Natural killer cell (primary cell): ENCODE data around the gene ELOB. TPM values are rescaled to one million over a fixed set of nuclear protein-coding genes. Genes with fewer than 3 reads are reported as not detected.

Source experiments
- ATAC-seq, 3 donors: fragments of 150-1000 bp in 2 of 3; fragments of 200-7000 bp in 1 of 3; cut with Tn5 transposase; 1 replicate in 1 of 3; 2 replicates in 2 of 3; pipeline ENCODE4 v1.10.0; 2021; ENCODE audit warnings: mild to moderate bottlenecking in 2 of 3, moderate library complexity in 2 of 3
- DNase-seq, 2 donors: peaks; one replicate each; pipeline versions ENCODE4 v3.0.0 to v3.0.0-alpha.2; 2013 to 2021; ENCODE audit warnings: mixed read lengths in 1 of 2
- H3K27ac ChIP-seq: one replicate; pipeline ENCODE4 v1.5.1; 2013; ENCODE audit warnings: mild to moderate bottlenecking, low read length
- H3K27me3 ChIP-seq: one replicate; pipeline ENCODE4 v1.6.1; 2013; ENCODE audit warnings: low read length; ENCODE audit not compliant: control insufficient read depth, insufficient read depth
- H3K36me3 ChIP-seq: one replicate; pipeline ENCODE4 v1.6.1; 2013; ENCODE audit warnings: low read length; ENCODE audit not compliant: control insufficient read depth, insufficient read depth
- H3K4me1 ChIP-seq: one replicate; pipeline ENCODE4 v1.6.1; 2013; ENCODE audit warnings: low read length; ENCODE audit not compliant: control insufficient read depth, insufficient read depth
- H3K4me3 ChIP-seq: one replicate; pipeline ENCODE4 v1.5.1; 2013; ENCODE audit warnings: low read length
- H3K9me3 ChIP-seq: one replicate; pipeline ENCODE4 v1.6.1; 2013; ENCODE audit warnings: low read length; ENCODE audit not compliant: control insufficient read depth, insufficient read depth
- H3K27ac Mint-ChIP-seq, 2 donors: one replicate each; pipeline ENCODE4 v1.8.0; 2022; ENCODE audit warnings: mild to moderate bottlenecking in 2 of 2, mixed read lengths in 2 of 2, moderate library complexity in 1 of 2
- H3K27me3 Mint-ChIP-seq, 2 donors: one replicate each; pipeline ENCODE4 v1.8.0; 2022; ENCODE audit warnings: low read depth in 2 of 2, mixed read lengths in 2 of 2
- H3K36me3 Mint-ChIP-seq: one replicate; pipeline ENCODE4 v1.8.0; 2022; ENCODE audit warnings: mixed read lengths
- H3K4me1 Mint-ChIP-seq, 2 donors: one replicate each; pipeline ENCODE4 v1.8.0; 2022; ENCODE audit warnings: mixed read lengths in 2 of 2
- H3K4me3 Mint-ChIP-seq: one replicate; pipeline ENCODE4 v1.8.0; 2022; ENCODE audit warnings: mild to moderate bottlenecking, moderate library complexity, mixed read lengths
- H3K9me3 Mint-ChIP-seq, 2 donors: one replicate each; pipeline ENCODE4 v1.8.0; 2022; ENCODE audit warnings: mixed read lengths in 2 of 2
- WGBS: methylation state at CpG from one replicate; pipeline ENCODE4 v1.1.7; 2013; ENCODE audit warnings: missing lambda C conversion rate; ENCODE audit not compliant: insufficient coverage; 5-methylcytosine and 5-hydroxymethylcytosine counted together
- intact Hi-C: fragments of 100-400 bp; cut with micrococcal nuclease; formaldehyde crosslinking; loops from one replicate; pipeline ENCODE4 v1.14.2; 2022
- total RNA-seq, 4 donors: library from RNA; stranded (reverse); fragments of 120-200 nt in 1 of 4; gene quantifications; one replicate each; pipeline versions ENCODE4 v1.2.3 to v1.2.4, GENCODE V29; 2013 to 2022
- TF ChIP-seq, protein P1 (sequence below): fragments of 200-600 bp; IDR thresholded peaks from one replicate; pipeline ENCODE4 v1.8.0; 2022; ENCODE audit warnings: antibody characterized with exemption

Gene ELOB
- total RNA-seq, 3 donors from 2014 or later (not counting 1 experiment from before 2014, with no cell fraction given): 146 to 207 (median 161) TPM

DNA sequence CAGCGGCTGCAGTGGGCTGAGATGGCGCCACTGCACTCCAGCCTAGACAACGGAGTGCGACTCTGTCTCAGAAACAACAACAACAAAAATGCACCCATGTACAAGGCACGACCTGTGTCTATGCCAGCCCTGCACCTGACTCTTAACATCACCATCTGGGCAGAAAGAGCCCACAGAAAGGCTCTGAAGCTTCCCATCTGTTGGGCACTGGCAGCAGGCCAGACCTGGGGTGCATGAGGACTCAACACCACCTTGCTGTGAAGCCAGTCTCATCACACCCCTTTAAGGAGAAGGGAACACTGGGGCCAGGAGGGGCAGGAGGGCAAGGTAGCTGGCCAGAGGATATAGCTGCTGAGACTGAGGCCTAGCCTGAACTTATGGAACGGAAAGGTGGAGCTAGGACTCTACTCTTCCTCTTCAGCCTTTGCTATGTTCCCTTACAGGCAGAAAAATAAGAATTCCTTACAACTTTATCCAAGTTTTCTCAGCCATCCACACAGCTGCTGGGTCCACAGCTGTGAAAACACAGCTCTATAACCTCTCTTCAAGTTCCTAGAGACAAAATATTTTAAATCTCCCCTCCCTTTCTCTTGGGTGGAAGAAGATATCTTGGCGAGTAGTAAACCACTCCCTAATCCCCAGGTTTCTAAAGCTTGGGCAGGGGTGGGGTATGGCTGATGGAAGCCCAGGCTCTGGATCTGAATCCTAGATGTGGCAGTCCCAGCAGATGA lies 2.8 kb downstream of the ELOB start:
- Mint-ChIP-seq H3K36me3 (peaks cover 8% of the 10 kb centered on the region), H3K27me3 (no peaks in the 10 kb centered on the region), H3K27ac (peak overlapping the region in 1 of 2 donors; percentile 77), H3K9me3 (no peaks in the 10 kb centered on the region), H3K4me1 (peaks cover 29 to 40% of the 10 kb centered on the region in 2 donors), H3K4me3 (no peak overlapping the region)
- Histone ChIP-seq H3K27me3 (no peaks in the 10 kb centered on the region), H3K4me3 (no peak overlapping the region), H3K36me3 (peaks cover 45% of the 10 kb centered on the region), H3K9me3 (no peaks in the 10 kb centered on the region), H3K27ac (no peak overlapping the region), H3K4me1 (peaks cover 46% of the 10 kb centered on the region)
- DNase-seq: no peak
- TF ChIP-seq, protein P1, sequence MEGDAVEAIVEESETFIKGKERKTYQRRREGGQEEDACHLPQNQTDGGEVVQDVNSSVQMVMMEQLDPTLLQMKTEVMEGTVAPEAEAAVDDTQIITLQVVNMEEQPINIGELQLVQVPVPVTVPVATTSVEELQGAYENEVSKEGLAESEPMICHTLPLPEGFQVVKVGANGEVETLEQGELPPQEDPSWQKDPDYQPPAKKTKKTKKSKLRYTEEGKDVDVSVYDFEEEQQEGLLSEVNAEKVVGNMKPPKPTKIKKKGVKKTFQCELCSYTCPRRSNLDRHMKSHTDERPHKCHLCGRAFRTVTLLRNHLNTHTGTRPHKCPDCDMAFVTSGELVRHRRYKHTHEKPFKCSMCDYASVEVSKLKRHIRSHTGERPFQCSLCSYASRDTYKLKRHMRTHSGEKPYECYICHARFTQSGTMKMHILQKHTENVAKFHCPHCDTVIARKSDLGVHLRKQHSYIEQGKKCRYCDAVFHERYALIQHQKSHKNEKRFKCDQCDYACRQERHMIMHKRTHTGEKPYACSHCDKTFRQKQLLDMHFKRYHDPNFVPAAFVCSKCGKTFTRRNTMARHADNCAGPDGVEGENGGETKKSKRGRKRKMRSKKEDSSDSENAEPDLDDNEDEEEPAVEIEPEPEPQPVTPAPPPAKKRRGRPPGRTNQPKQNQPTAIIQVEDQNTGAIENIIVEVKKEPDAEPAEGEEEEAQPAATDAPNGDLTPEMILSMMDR: no peak
- intact Hi-C loops: no loop called here
- 74% methylated on average over 6 of the region's 7 CpGs for WGBS
- ATAC-seq: no peak

DNA sequence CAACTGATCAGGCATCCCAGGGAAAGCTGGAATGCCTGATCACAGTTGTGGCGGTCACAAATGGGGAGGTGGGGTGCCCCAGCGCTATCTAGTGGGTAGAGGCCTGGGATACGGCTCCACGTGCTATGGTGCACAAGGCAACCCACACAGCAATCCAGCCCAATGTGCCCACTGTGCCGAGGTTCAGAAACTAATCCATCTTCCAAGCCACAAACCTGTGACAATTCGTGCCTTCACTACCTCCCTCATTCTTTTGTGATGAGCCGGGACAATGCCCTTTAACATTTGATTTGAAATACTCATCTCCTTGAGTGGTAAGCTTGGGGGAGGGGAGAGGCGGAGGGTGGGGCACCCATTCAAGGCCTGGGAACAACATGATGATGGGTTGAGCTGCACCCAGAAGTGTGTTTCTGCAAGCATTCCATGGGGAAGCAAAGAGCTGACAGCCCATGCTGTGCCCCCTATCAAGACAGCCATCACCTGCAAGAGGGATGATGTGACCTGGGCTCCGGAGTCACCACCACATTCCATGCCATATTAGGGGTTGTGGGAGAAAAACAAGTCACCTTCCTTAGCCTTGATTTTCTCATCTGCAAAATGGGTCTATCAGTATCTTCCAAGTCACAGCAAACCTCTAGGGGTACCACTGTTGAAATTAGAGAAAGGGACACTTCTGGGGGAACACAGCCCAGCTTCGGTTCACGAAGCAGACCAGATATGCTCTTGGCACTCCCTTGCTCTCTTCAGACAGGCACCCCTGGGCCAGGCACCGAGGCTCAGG lies 3.7 kb downstream of the ELOB start:
- Mint-ChIP-seq H3K27ac (peak overlapping the region in 1 of 2 donors; percentile 77), H3K4me1 (peaks cover 25 to 43% of the 10 kb centered on the region in 2 donors), H3K4me3 (no peak overlapping the region), H3K27me3 (no peaks in the 10 kb centered on the region), H3K9me3 (no peaks in the 10 kb centered on the region), H3K36me3 (peaks cover 8% of the 10 kb centered on the region)
- intact Hi-C loops: no loop called here
- Histone ChIP-seq H3K4me1 (peaks cover 37% of the 10 kb centered on the region), H3K36me3 (peaks cover 55% of the 10 kb centered on the region), H3K9me3 (no peaks in the 10 kb centered on the region), H3K27ac (no peak overlapping the region), H3K27me3 (no peaks in the 10 kb centered on the region), H3K4me3 (no peak overlapping the region)
- ATAC-seq: no peak
- TF ChIP-seq, protein P1: no peak
- 92% methylated on average over 10 of the region's 12 CpGs for WGBS
- DNase-seq: peak in 1 of 2 donors; percentile 5

DNA sequence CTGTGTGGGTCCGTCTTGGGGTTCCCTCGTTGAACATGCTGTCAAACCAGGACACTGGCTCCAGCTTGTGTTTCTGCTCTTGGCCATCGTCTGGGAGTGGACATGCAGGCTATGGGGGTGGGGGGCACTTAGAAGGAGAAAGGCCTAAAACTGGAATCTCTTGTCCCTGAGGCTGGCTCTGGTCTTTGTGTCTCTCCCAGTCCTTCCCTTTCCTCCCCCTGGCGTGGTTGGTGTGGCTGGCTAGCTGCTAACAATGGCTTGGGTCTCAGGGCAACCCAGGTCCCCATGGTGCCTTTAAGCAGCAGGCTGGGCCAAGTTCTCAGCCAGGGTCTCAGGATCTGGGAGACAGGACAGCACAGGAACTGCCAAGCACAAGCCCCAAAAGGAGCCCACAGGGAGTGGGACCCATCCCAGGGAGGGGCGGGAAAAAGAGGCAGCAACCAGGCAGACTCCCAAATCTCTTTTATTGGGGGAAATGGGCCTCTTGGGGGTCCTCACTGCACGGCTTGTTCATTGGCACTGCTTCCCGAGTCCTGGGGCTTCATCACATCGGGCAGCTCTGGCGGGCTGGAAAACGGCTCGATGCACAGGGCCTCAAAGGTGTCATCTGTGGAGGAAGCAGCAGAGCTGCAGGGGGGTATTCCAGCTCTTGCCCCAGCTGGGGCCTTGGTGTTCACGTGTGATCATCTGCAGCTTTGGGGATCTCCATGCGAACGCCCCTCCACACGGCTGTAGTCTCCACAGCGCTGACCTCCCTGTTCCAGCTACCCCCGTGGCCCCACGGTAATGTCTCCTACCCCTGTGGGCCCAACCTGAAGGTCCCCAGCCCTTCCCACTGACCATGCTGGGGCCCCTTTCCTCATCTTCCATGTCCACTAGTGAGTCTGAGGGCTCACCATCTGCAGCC lies 5.3 kb downstream of the ELOB start:
- no peaks in the 10 kb centered on the region for H3K27me3 Mint-ChIP-seq
- no peak overlapping the region for H3K27ac ChIP-seq
- H3K4me1 Mint-ChIP-seq: peaks cover 29 to 42% of the 10 kb centered on the region in 2 donors
- TF ChIP-seq, protein P1: no peak
- H3K36me3 ChIP-seq: peaks cover 71% of the 10 kb centered on the region
- peak overlapping the region; percentile 37 for H3K4me3 Mint-ChIP-seq
- peaks cover 29% of the 10 kb centered on the region for H3K4me1 ChIP-seq
- WGBS: 91% methylated on average over 18 of the region's 18 CpGs
- ATAC-seq (no peak), DNase-seq (no peak)
- H3K27ac Mint-ChIP-seq: peak overlapping the region; percentile 73 to 84
- H3K36me3 Mint-ChIP-seq: peaks cover 8% of the 10 kb centered on the region
- no peak overlapping the region for H3K4me3 ChIP-seq
- H3K27me3 ChIP-seq: no peaks in the 10 kb centered on the region
- no peaks in the 10 kb centered on the region for H3K9me3 ChIP-seq
- intact Hi-C loops: no loop called here
- no peaks in the 10 kb centered on the region for H3K9me3 Mint-ChIP-seq
